Measurements from ENCODE around the gene DOLK. TPM values are rescaled to one million over a fixed set of nuclear protein-coding genes. Genes with fewer than 3 reads are reported as not detected.

The DOLK gene
- total and polyA plus RNA-seq, 10 of the 15 experiments (the other 5 are each of a cell fraction or from before 2014, with no cell fraction given): 1.9 to 18.2 (median 9.1) TPM

DNA sequence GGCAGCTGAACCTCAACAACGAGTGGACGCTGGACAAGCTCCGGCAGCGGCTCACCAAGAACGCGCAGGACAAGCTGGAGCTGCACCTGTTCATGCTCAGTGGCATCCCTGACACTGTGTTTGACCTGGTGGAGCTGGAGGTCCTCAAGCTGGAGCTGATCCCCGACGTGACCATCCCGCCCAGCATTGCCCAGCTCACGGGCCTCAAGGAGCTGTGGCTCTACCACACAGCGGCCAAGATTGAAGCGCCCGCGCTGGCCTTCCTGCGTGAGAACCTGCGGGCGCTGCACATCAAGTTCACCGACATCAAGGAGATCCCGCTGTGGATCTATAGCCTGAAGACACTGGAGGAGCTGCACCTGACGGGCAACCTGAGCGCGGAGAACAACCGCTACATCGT, 39.0 kb downstream of the DOLK start:
- Histone ChIP-seq H3K4me1 (ENCODE audit: control insufficient read depth, insufficient read depth, low read length) (no peaks in the 10 kb centered on the region), H4K20me1 (ENCODE audit: control insufficient read depth, insufficient read depth) (no peaks in the 10 kb centered on the region), H3K4me2 (ENCODE audit: control insufficient read depth, insufficient read depth) (no peak overlapping the region), H3K27me3 (replicated peaks in 1 of 2; ENCODE audit: control insufficient read depth in 2 of 2, insufficient read depth in 2 of 2, low read length in 1 of 2) (no peaks in the 10 kb centered on the region), H3K27ac (ENCODE audit: control insufficient read depth, insufficient read depth) (no peak overlapping the region), H3K9me3 (replicated peaks; ENCODE audit: control insufficient read depth, insufficient read depth, low read length) (no peaks in the 10 kb centered on the region), H2AFZ (ENCODE audit: control insufficient read depth, low read depth, low read length) (no peak overlapping the region), H3K9ac (ENCODE audit: control insufficient read depth, insufficient read depth, low read length) (no peak overlapping the region), H3K36me3 (ENCODE audit: control insufficient read depth in 2 of 2, insufficient read depth in 2 of 2, low read length in 1 of 2) (peaks cover 8 to 28% of the 10 kb centered on the region in 2 experiments; a peak in 3 of 4 replicates), H3K79me2 (ENCODE audit: control insufficient read depth, insufficient read depth, low read length) (no peaks in the 10 kb centered on the region), H3K4me3 (no peak overlapping the region)
- ATAC-seq (no peak), FAIRE-seq (no peak), DNase-seq (ENCODE audit: low read depth, low spot score) (no peak)
- SMC1A ChIA-PET (ENCODE audit: uncharacterized antibody, unreplicated experiment): no interaction called here
- CTCF ChIA-PET: interaction anchor here (1.4 kb wide), 1 partner anchor 17 kb away, joined by 4 read pairs; no protein-coding TSS in a partner anchor
- POLR2A ChIA-PET: interaction anchor here (1.5 kb wide), 1 partner anchor 17 kb away, joined by 4 read pairs; no protein-coding TSS in a partner anchor
- TF ChIP-seq RELB (IDR thresholded peaks at IDR 0.05; ENCODE audit: low read depth): no peak
- no peak for TF ChIP-seq TAF1 (IDR thresholded peaks at IDR 0.05; ENCODE audit: borderline replicate concordance, low read depth, low read length)
- TF ChIP-seq POLR2AphosphoS2 (IDR thresholded peaks at IDR 0.05; ENCODE audit: low read depth, low read length): no peak
- no peak for TF ChIP-seq HDGF (IDR thresholded peaks at IDR 0.05)
- TF ChIP-seq MXI1 (IDR thresholded peaks at IDR 0.05; ENCODE audit: low read depth, low read length): no peak
- no peak for TF ChIP-seq IKZF1 (conservative IDR thresholded peaks at IDR 0.05)
- no peak for TF ChIP-seq PAX8 (IDR thresholded peaks at IDR 0.05)
- no peak for TF ChIP-seq TBL1XR1 (IDR thresholded peaks at IDR 0.05; ENCODE audit: low read depth, low read length)
- no peak for TF ChIP-seq CREB1 (IDR thresholded peaks at IDR 0.05; ENCODE audit: low read depth)
- TF ChIP-seq RELA (IDR thresholded peaks at IDR 0.05; ENCODE audit: borderline replicate concordance, partially characterized antibody): no peak
- no peak for TF ChIP-seq NR2F1 (conservative IDR thresholded peaks at IDR 0.05)
- no peak for TF ChIP-seq YY1 (IDR thresholded peaks at IDR 0.05; ENCODE audit: low read depth, low read length)
- no peak for TF ChIP-seq SMARCA5 (IDR thresholded peaks at IDR 0.05)
- intact Hi-C loops (cut with micrococcal nuclease; ENCODE audit: unreplicated experiment): no loop called here
- in situ Hi-C loops (cut with MboI): no loop called here
- BruUV-seq (replicated peaks): no TSS peak
- RAD21 ChIA-PET (ENCODE audit: unreplicated experiment): no interaction called here
- 98% methylated on average over 24 of the region's 24 CpGs for WGBS (ENCODE audit: insufficient coverage, insufficient replicate concordance, low lambda C conversion rate, missing lambda C conversion rate)
